ENCODE data around the gene DNAJC16. TPM values are rescaled to one million over a fixed set of nuclear protein-coding genes. Genes with fewer than 3 reads are reported as not detected.

DNAJC16 gene
- total RNA-seq, 1 experiment from 2014 or later: 20.7 TPM

GRCh38 chr1:15618077-15618654, 91.5 kb downstream of the DNAJC16 start:
- no peaks in the 10 kb centered on the region for H3K9me3 ChIP-seq (ENCODE audit: control insufficient read depth, low read depth, low read length)
- peaks cover 6% of the 10 kb centered on the region for H3K23me2 ChIP-seq (ENCODE audit: insufficient read length, low read depth, low read length, poor library complexity, severe bottlenecking)
- no peak overlapping the region for H2BK20ac ChIP-seq (ENCODE audit: low read depth, low read length, poor library complexity, severe bottlenecking)
- H3T11ph ChIP-seq (ENCODE audit: low read length): no peak overlapping the region
- Mint-ChIP-seq H3K27ac (peak overlapping the region; percentile 74 to 82 (median 80); a peak in 6 of 7 replicates), H3K36me3 (ENCODE audit: insufficient read depth in 1 of 3, low read depth in 3 of 3) (peaks cover 0 to 3% (median 2%) of the 10 kb centered on the region in 3 experiments; a peak in 4 of 7 replicates), H3K27me3 (ENCODE audit: low read depth) (no peaks in the 10 kb centered on the region), H3K4me1 (peaks cover 19 to 25% of the 10 kb centered on the region in 2 experiments), H3K4me3 (peak overlapping the region; percentile 88 to 98), H3K9me3 (no peaks in the 10 kb centered on the region)
- no peak overlapping the region for H3K4ac ChIP-seq (ENCODE audit: low read depth, low read length)
- H3K79me1 ChIP-seq (ENCODE audit: insufficient read depth, low read depth, low read length, poor library complexity, severe bottlenecking): no peaks in the 10 kb centered on the region
- no peak overlapping the region for H4K91ac ChIP-seq (ENCODE audit: insufficient read length, low read depth, low read length)
- H3K9ac ChIP-seq (ENCODE audit: extremely low read depth, insufficient read length, low read length): peak overlapping the region; percentile 74
- H3K27ac ChIP-seq (ENCODE audit: insufficient read length, low read depth, low read length): no peak overlapping the region
- no peak overlapping the region for H3K23ac ChIP-seq (ENCODE audit: insufficient read length, low read depth, low read length)
- H2BK120ac ChIP-seq (ENCODE audit: low read depth, low read length, poor library complexity, severe bottlenecking): no peak overlapping the region
- WGBS (ENCODE audit: extremely low coverage, insufficient read length, low lambda C conversion rate): no CpG with 5 or more reads among the region's 8 CpGs
- H3K14ac ChIP-seq (ENCODE audit: insufficient read depth, low read length): peak overlapping the region; percentile 86
- TF ChIP-seq, protein P1, sequence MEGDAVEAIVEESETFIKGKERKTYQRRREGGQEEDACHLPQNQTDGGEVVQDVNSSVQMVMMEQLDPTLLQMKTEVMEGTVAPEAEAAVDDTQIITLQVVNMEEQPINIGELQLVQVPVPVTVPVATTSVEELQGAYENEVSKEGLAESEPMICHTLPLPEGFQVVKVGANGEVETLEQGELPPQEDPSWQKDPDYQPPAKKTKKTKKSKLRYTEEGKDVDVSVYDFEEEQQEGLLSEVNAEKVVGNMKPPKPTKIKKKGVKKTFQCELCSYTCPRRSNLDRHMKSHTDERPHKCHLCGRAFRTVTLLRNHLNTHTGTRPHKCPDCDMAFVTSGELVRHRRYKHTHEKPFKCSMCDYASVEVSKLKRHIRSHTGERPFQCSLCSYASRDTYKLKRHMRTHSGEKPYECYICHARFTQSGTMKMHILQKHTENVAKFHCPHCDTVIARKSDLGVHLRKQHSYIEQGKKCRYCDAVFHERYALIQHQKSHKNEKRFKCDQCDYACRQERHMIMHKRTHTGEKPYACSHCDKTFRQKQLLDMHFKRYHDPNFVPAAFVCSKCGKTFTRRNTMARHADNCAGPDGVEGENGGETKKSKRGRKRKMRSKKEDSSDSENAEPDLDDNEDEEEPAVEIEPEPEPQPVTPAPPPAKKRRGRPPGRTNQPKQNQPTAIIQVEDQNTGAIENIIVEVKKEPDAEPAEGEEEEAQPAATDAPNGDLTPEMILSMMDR (conservative IDR thresholded peaks at IDR 0.05): no peak
- H4K8ac ChIP-seq (replicated peaks; ENCODE audit: insufficient read length, low read depth, low read length): no peak overlapping the region
- no peak overlapping the region for H2BK15ac ChIP-seq (ENCODE audit: low read depth, low read length)
- H2AFZ ChIP-seq (ENCODE audit: low read length): no peak overlapping the region
- H4K5ac ChIP-seq (ENCODE audit: insufficient read length, low read depth, low read length): no peak overlapping the region
- H3K79me2 ChIP-seq (ENCODE audit: insufficient read depth, low read length): peaks cover 36% of the 10 kb centered on the region; the same call in 1 of the 2 replicates
- no peaks in the 10 kb centered on the region for H4K20me1 ChIP-seq (ENCODE audit: control insufficient read depth, insufficient read depth, insufficient read length)
- H2AK5ac ChIP-seq (ENCODE audit: insufficient read length, low read length): no peak overlapping the region
- H3K56ac ChIP-seq (ENCODE audit: insufficient read length, low read depth, low read length): no peak overlapping the region
- H2BK12ac ChIP-seq (ENCODE audit: insufficient read length, low read depth, low read length): no peak overlapping the region
- H3K4me1 ChIP-seq (ENCODE audit: insufficient read depth, low read length): peaks cover 4% of the 10 kb centered on the region
- DNase-seq: no peak
- no peaks in the 10 kb centered on the region for H3K27me3 ChIP-seq (ENCODE audit: insufficient read depth, low read length)
- no peak overlapping the region for H2BK5ac ChIP-seq (ENCODE audit: insufficient read length, low read length)
- peak overlapping the region; percentile 83 for H3K4me2 ChIP-seq (ENCODE audit: insufficient read depth, insufficient read length, low read length)
- peak overlapping the region; percentile 13 for H3K18ac ChIP-seq (ENCODE audit: insufficient read length, low read depth, low read length)

All from H9 (cell line).